GM12878 (cell line): ENCODE measurements around the gene KIF5C.

Experiments
- CBX5 ChIP-seq: sonication (generic); IDR thresholded peaks from 2 replicates; pipeline ENCODE4 v1.6.1; 2016; ENCODE audit warnings: low read depth, moderate library complexity, mild to moderate bottlenecking, inconsistent platforms
- FOS ChIP-seq: IDR thresholded peaks from 3 replicates; pipeline ENCODE4 v1.6.1; 2011; ENCODE audit warnings: borderline replicate concordance; ENCODE audit not compliant: insufficient read length; ENCODE audit errors: extremely low read depth
- MTA3 ChIP-seq: IDR thresholded peaks from 2 replicates; pipeline ENCODE4 v1.6.1; 2012; ENCODE audit warnings: low read length, inconsistent platforms, borderline replicate concordance
- POLR2A ChIP-seq: IDR thresholded peaks from 2 replicates; pipeline ENCODE4 v1.6.1; 2011; ENCODE audit warnings: low read depth, mild to moderate bottlenecking, low read length
- POLR2AphosphoS2 ChIP-seq: IDR thresholded peaks from 2 replicates; pipeline ENCODE4 v1.6.1; 2011; ENCODE audit warnings: low read depth, mild to moderate bottlenecking, low read length, improper control_type of control experiment, moderate library complexity
- POLR2AphosphoS5 ChIP-seq: IDR thresholded peaks from 2 replicates; pipeline ENCODE4 v1.6.1; 2011; ENCODE audit warnings: mild to moderate bottlenecking, low read length, inconsistent platforms
- SREBF1 ChIP-seq: IDR thresholded peaks from 2 replicates; pipeline ENCODE4 v1.6.1; 2012; ENCODE audit warnings: mild to moderate bottlenecking, low read length
- WRNIP1 ChIP-seq: IDR thresholded peaks from 2 replicates; pipeline ENCODE4 v1.6.1; 2011; ENCODE audit warnings: low read depth, low read length, improper control_type of control experiment, borderline replicate concordance
- TF ChIP-seq, protein P1 (sequence below), 3 experiments: IDR thresholded peaks in 2 of 3; conservative IDR thresholded peaks in 1 of 3; 2 replicates each; pipeline ENCODE4 v1.5.1; 2011; ENCODE audit warnings: low read depth in 3 of 3, low read length in 3 of 3, mild to moderate bottlenecking in 3 of 3, control low read depth in 2 of 3, moderate library complexity in 2 of 3, inconsistent platforms in 1 of 3, mixed read lengths in 1 of 3; ENCODE audit not compliant: control insufficient read depth in 2 of 3, insufficient read depth in 1 of 3; ENCODE audit errors: extremely low read depth in 1 of 3
- TF ChIP-seq, protein P2 (sequence below): fragments of 450-650 bp; IDR thresholded peaks from 2 replicates; pipeline ENCODE4 v1.6.1; 2017; ENCODE audit warnings: mild to moderate bottlenecking

DNA sequence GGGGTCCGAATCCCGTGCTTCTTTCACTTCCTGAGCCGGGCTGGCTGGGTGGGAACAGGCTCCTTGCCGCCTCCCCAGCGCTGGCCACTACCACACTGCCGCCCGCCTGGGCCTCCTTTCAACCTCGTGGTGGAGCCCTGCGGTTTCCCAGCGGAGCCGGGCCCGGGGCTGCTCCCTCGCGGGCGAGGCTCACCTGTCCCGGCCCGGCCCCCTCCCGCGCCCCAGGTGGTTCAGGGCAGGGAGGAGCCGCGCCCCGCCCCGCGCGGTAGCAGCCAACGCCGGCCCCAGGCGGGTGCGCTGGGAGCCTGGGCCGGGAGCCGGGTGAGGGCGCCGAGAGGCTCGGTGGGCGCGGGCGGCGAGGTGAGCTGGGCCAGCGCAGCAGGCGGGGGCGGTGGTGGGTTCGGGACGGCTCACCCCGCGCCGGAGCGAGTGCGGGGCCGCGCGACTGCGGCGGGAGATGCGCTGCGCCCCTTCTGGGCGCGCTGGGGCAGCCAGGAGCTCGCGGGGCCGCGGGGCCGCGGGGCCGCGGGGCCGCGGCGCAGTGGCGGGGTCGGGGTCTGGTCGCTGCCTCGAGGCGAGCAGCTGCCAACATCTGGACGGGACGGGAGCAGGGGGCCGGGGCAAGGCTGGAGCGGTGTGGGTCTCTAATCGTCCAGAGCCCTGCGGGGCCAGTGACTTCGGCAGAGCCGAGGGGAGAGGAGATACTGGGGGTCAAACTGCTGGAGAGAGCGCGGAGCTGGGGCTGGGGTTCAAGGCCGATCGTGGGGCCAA lies 163.6 kb downstream of the KIF5C start, which contains the start of gene LYPD6B:
- TF ChIP-seq, protein P1, sequence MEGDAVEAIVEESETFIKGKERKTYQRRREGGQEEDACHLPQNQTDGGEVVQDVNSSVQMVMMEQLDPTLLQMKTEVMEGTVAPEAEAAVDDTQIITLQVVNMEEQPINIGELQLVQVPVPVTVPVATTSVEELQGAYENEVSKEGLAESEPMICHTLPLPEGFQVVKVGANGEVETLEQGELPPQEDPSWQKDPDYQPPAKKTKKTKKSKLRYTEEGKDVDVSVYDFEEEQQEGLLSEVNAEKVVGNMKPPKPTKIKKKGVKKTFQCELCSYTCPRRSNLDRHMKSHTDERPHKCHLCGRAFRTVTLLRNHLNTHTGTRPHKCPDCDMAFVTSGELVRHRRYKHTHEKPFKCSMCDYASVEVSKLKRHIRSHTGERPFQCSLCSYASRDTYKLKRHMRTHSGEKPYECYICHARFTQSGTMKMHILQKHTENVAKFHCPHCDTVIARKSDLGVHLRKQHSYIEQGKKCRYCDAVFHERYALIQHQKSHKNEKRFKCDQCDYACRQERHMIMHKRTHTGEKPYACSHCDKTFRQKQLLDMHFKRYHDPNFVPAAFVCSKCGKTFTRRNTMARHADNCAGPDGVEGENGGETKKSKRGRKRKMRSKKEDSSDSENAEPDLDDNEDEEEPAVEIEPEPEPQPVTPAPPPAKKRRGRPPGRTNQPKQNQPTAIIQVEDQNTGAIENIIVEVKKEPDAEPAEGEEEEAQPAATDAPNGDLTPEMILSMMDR (IDR thresholded peaks at IDR 0.05 in 2 of 3, conservative IDR thresholded peaks at IDR 0.05 in 1 of 3; ENCODE audit: control insufficient read depth in 2 of 3, extremely low read depth in 1 of 3, insufficient read depth in 1 of 3, low read depth in 3 of 3, low read length in 3 of 3) = 0 out of 6 replicates have a peak, but pooled peaks of 2 of the 3 experiments have one; percentile 1 to 8
- TF ChIP-seq POLR2AphosphoS2 (no peak), POLR2A (peak; percentile 55; the same call in 1 of the 2 replicates), CBX5 (no peak), SREBF1 (no peak), WRNIP1 (no peak), POLR2AphosphoS5 (no peak), FOS (no peak), MTA3 (no peak)
- TF ChIP-seq, protein P2, sequence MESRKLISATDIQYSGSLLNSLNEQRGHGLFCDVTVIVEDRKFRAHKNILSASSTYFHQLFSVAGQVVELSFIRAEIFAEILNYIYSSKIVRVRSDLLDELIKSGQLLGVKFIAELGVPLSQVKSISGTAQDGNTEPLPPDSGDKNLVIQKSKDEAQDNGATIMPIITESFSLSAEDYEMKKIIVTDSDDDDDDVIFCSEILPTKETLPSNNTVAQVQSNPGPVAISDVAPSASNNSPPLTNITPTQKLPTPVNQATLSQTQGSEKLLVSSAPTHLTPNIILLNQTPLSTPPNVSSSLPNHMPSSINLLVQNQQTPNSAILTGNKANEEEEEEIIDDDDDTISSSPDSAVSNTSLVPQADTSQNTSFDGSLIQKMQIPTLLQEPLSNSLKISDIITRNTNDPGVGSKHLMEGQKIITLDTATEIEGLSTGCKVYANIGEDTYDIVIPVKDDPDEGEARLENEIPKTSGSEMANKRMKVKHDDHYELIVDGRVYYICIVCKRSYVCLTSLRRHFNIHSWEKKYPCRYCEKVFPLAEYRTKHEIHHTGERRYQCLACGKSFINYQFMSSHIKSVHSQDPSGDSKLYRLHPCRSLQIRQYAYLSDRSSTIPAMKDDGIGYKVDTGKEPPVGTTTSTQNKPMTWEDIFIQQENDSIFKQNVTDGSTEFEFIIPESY = no peak
